ENCODE results near the gene SPTBN2.
"Not testable (repeated sequence)": the region's sequence is repeated elsewhere in the genome, so short reads cannot be mapped to it uniquely, and the experiment has no call there.

Gene SPTBN2

GRCh38 chr11:66734215-66734614, 5.2 kb upstream of the SPTBN2 start:
- no peak for DNase-seq (ENCODE audit: low spot score in 2 of 2)
- H3K36me3 Mint-ChIP-seq, result no peaks in the 10 kb centered on the region
- no peaks in the 10 kb centered on the region for H3K4me1 Mint-ChIP-seq
- H3K9me3 Mint-ChIP-seq, result no peaks in the 10 kb centered on the region
- no peak for ATAC-seq
- H3K27ac Mint-ChIP-seq, result no peak overlapping the region
- H3K4me3 Mint-ChIP-seq, result no peak overlapping the region

GRCh38 chr11:66729447-66729846, 431 bp upstream of the SPTBN2 start:
- no peak for DNase-seq (ENCODE audit: low spot score in 2 of 2)
- peaks cover 19% of the 10 kb centered on the region for H3K4me1 Mint-ChIP-seq
- no peak overlapping the region for H3K4me3 Mint-ChIP-seq
- H3K9me3 Mint-ChIP-seq, result no peaks in the 10 kb centered on the region
- ATAC-seq, result no peak
- H3K27ac Mint-ChIP-seq, result no peak overlapping the region
- peaks cover 6% of the 10 kb centered on the region for H3K36me3 Mint-ChIP-seq

GRCh38 chr11:66728038-66728692, 851 bp downstream of the SPTBN2 start:
- Mint-ChIP-seq H3K36me3 (peaks cover 6% of the 10 kb centered on the region), H3K4me3 (peak overlapping the region; percentile 78), H3K27ac (peak overlapping the region; percentile 39), H3K4me1 (peaks cover 19% of the 10 kb centered on the region), H3K9me3 (no peaks in the 10 kb centered on the region)
- DNase-seq (ENCODE audit: low spot score in 2 of 2) (no peak), ATAC-seq (peak; percentile 43)

GRCh38 chr11:66727282-66728037, 1.6 kb downstream of the SPTBN2 start:
- H3K4me1 Mint-ChIP-seq, result peaks cover 19% of the 10 kb centered on the region
- H3K4me3 Mint-ChIP-seq, result peak overlapping the region; percentile 53
- no peak overlapping the region for H3K27ac Mint-ChIP-seq
- ATAC-seq (peak; percentile 59), DNase-seq (ENCODE audit: low spot score in 2 of 2) (no peak)
- no peaks in the 10 kb centered on the region for H3K9me3 Mint-ChIP-seq
- H3K36me3 Mint-ChIP-seq, result peaks cover 6% of the 10 kb centered on the region

- no peak overlapping the region for H3K4me3 Mint-ChIP-seq
- H3K36me3 Mint-ChIP-seq, result peaks cover 6% of the 10 kb centered on the region
- H3K4me1 Mint-ChIP-seq, result peaks cover 22% of the 10 kb centered on the region
- H3K27ac Mint-ChIP-seq, result no peak overlapping the region
- ATAC-seq, result no peak
- no peak for DNase-seq (ENCODE audit: low spot score in 2 of 2)
- H3K9me3 Mint-ChIP-seq, result no peaks in the 10 kb centered on the region
Measured at GRCh38 chr11:66725647-66726046, 3.4 kb downstream of the SPTBN2 start.

- H3K4me1 Mint-ChIP-seq, result peaks cover 27% of the 10 kb centered on the region
- H3K27ac Mint-ChIP-seq, result no peak overlapping the region
- H3K4me3 Mint-ChIP-seq, result no peak overlapping the region
- no peaks in the 10 kb centered on the region for H3K9me3 Mint-ChIP-seq
- peaks cover 11% of the 10 kb centered on the region for H3K36me3 Mint-ChIP-seq
- ATAC-seq (no peak), DNase-seq (ENCODE audit: low spot score in 2 of 2) (no peak)
Measured at GRCh38 chr11:66725114-66725513, 3.9 kb downstream of the SPTBN2 start.

GRCh38 chr11:66724167-66724566, 4.8 kb downstream of the SPTBN2 start:
- peaks cover 12% of the 10 kb centered on the region for H3K36me3 Mint-ChIP-seq
- not testable (repeated sequence) for H3K27ac Mint-ChIP-seq; ATAC-seq; H3K4me3 Mint-ChIP-seq; H3K9me3 Mint-ChIP-seq; DNase-seq (ENCODE audit: low spot score in 2 of 2)
- peaks cover 36% of the 10 kb centered on the region for H3K4me1 Mint-ChIP-seq

GRCh38 chr11:66723693-66724092, 5.3 kb downstream of the SPTBN2 start:
- H3K4me3 Mint-ChIP-seq, result no peak overlapping the region
- H3K4me1 Mint-ChIP-seq, result peaks cover 33% of the 10 kb centered on the region
- ATAC-seq (no peak), DNase-seq (ENCODE audit: low spot score in 2 of 2) (no peak)
- H3K9me3 Mint-ChIP-seq, result no peaks in the 10 kb centered on the region
- peaks cover 9% of the 10 kb centered on the region for H3K36me3 Mint-ChIP-seq
- H3K27ac Mint-ChIP-seq, result no peak overlapping the region

GRCh38 chr11:66722745-66723651, 6.0 kb downstream of the SPTBN2 start:
- Mint-ChIP-seq H3K4me3 (no peak overlapping the region), H3K27ac (no peak overlapping the region), H3K36me3 (peaks cover 6% of the 10 kb centered on the region), H3K9me3 (no peaks in the 10 kb centered on the region), H3K4me1 (peaks cover 29% of the 10 kb centered on the region)
- DNase-seq (ENCODE audit: low spot score in 2 of 2) (no peak), ATAC-seq (no peak)

- Mint-ChIP-seq H3K36me3 (peaks cover 6% of the 10 kb centered on the region), H3K4me1 (peaks cover 25% of the 10 kb centered on the region), H3K4me3 (no peak overlapping the region), H3K9me3 (no peaks in the 10 kb centered on the region), H3K27ac (peak overlapping the region; percentile 39)
- ATAC-seq, result no peak
- DNase-seq (ENCODE audit: low spot score in 2 of 2), result no peak
Measured at GRCh38 chr11:66721939-66722338, 7.1 kb downstream of the SPTBN2 start.

GRCh38 chr11:66720899-66721470, 8.0 kb downstream of the SPTBN2 start:
- H3K27ac Mint-ChIP-seq, result no peak overlapping the region
- H3K36me3 Mint-ChIP-seq, result peaks cover 6% of the 10 kb centered on the region
- DNase-seq (ENCODE audit: low spot score in 2 of 2) (no peak), ATAC-seq (no peak)
- peaks cover 18% of the 10 kb centered on the region for H3K4me1 Mint-ChIP-seq
- no peaks in the 10 kb centered on the region for H3K9me3 Mint-ChIP-seq
- H3K4me3 Mint-ChIP-seq, result no peak overlapping the region

GRCh38 chr11:66720223-66720898, 8.7 kb downstream of the SPTBN2 start:
- Mint-ChIP-seq H3K4me3 (peak overlapping the region; percentile 64), H3K36me3 (peaks cover 6% of the 10 kb centered on the region), H3K4me1 (peaks cover 18% of the 10 kb centered on the region), H3K9me3 (no peaks in the 10 kb centered on the region), H3K27ac (peak overlapping the region; percentile 94)
- ATAC-seq (peak; percentile 90), DNase-seq (ENCODE audit: low spot score in 2 of 2) (peak; percentile 38 to 62)

GRCh38 chr11:66719111-66719872, 9.7 kb downstream of the SPTBN2 start:
- H3K9me3 Mint-ChIP-seq, result no peaks in the 10 kb centered on the region
- DNase-seq (ENCODE audit: low spot score in 2 of 2) (no peak), ATAC-seq (no peak)
- H3K4me3 Mint-ChIP-seq, result no peak overlapping the region
- H3K36me3 Mint-ChIP-seq, result peaks cover 6% of the 10 kb centered on the region
- peaks cover 18% of the 10 kb centered on the region for H3K4me1 Mint-ChIP-seq
- H3K27ac Mint-ChIP-seq, result no peak overlapping the region

- DNase-seq (ENCODE audit: low spot score in 2 of 2) (no peak), ATAC-seq (no peak)
- H3K36me3 Mint-ChIP-seq, result peaks cover 6% of the 10 kb centered on the region
- H3K27ac Mint-ChIP-seq, result no peak overlapping the region
- no peaks in the 10 kb centered on the region for H3K9me3 Mint-ChIP-seq
- H3K4me3 Mint-ChIP-seq, result no peak overlapping the region
- peaks cover 18% of the 10 kb centered on the region for H3K4me1 Mint-ChIP-seq
Measured at GRCh38 chr11:66718320-66718971, 10.6 kb downstream of the SPTBN2 start.
